Measurements from ENCODE around the gene PMVK. TPM values are rescaled to one million over a fixed set of nuclear protein-coding genes. Genes with fewer than 3 reads are reported as not detected.

PMVK gene
- total RNA-seq, 1 donor: 11.7 TPM

GRCh38 chr1:154966111-154966510, 29.6 kb upstream of the PMVK start:
- no peak for DNase-seq (ENCODE audit: low read depth)
- TF ChIP-seq CTCF (IDR thresholded peaks at IDR 0.05; ENCODE audit: insufficient read depth, low read length): no peak

GRCh38 chr1:154964359-154964758, 27.8 kb upstream of the PMVK start:
- no peak overlapping the region for H3K4me3 ChIP-seq (ENCODE audit: low read depth, low read length)
- no peak for TF ChIP-seq CTCF (IDR thresholded peaks at IDR 0.05; ENCODE audit: insufficient read depth, low read length)
- no peak for DNase-seq (ENCODE audit: low read depth)

More at GRCh38 chr1:154966111-154966510, 29.6 kb upstream of the PMVK start:
- H3K4me3 ChIP-seq (ENCODE audit: low read depth, low read length): no peak overlapping the region

- DNase-seq (ENCODE audit: low read depth): no peak
- H3K4me3 ChIP-seq (ENCODE audit: low read depth, low read length): no peak overlapping the region
- no peak for TF ChIP-seq CTCF (IDR thresholded peaks at IDR 0.05; ENCODE audit: insufficient read depth, low read length)
These were observed 27.1 kb upstream of the PMVK start for GRCh38 chr1:154963643-154964042.

GRCh38 chr1:154962795-154963330, 26.3 kb upstream of the PMVK start:
- no peak overlapping the region for H3K4me3 ChIP-seq (ENCODE audit: low read depth, low read length)
- no peak for TF ChIP-seq CTCF (IDR thresholded peaks at IDR 0.05; ENCODE audit: insufficient read depth, low read length)
- DNase-seq (ENCODE audit: low read depth): no peak

- peak overlapping the region; percentile 78 for H3K4me3 ChIP-seq (ENCODE audit: low read depth, low read length)
- DNase-seq (ENCODE audit: low read depth): peak; percentile 22
- TF ChIP-seq CTCF (IDR thresholded peaks at IDR 0.05; ENCODE audit: insufficient read depth, low read length): no peak
These were observed 25.7 kb upstream of the PMVK start for GRCh38 chr1:154962156-154962749.

- DNase-seq (ENCODE audit: low read depth): peak; percentile 66
These were observed 25.0 kb upstream of the PMVK start, which contains the start of gene PYGO2 for GRCh38 chr1:154961207-154962155. PYGO2 (minus strand) TSS chr1:154961782; CDS start chr1:154961576, 206 bp downstream.

More at GRCh38 chr1:154961207-154962155, 25.0 kb upstream of the PMVK start, which contains the start of gene PYGO2:
- peak; percentile 21 for TF ChIP-seq CTCF (IDR thresholded peaks at IDR 0.05; ENCODE audit: insufficient read depth, low read length)
- H3K4me3 ChIP-seq (ENCODE audit: low read depth, low read length): peak within 1 kb of the TSS; percentile 78

Data from fibroblast of the aortic adventitia (primary cell).